HG02798 (cell line): ENCODE data around the gene SLC26A3.
"Not testable (repeated sequence)": the region's sequence is repeated elsewhere in the genome, so short reads cannot be mapped to it uniquely, and the experiment has no call there.

Experiments used
- ATAC-seq: cut with Tn5 transposase; IDR thresholded peaks from one replicate; pipeline ENCODE4 v1.9.1; 2021; ENCODE audit warnings: mild to moderate bottlenecking; ENCODE audit not compliant: unreplicated experiment, poor library complexity

SLC26A3 gene

DNA sequence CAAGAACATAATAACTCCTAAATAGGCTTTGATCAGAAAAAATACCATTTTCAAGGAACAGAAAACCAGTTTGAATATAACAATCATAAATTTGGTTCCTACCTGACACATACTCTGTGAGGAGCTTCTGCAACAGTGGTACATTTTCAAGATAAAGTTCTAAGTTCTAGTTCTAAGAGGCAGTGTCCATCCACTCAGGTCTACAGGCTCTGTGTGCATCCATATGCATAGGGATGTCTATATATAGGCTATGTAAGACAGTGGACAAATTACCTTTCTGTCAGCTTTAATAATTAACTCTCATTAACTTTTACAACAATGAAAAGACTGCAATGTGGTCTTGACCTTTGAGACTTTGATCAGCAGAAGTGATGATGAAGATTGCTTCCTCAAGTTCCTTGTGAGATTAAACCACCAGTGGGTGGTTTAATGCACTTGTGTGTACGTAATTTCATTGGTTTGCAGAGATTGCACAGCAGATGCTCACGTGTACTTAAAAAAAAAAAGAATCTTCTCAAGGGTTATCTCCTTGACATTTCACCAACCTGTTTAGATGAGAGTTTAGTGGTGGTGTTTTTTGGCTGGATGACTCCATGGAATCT lies at the start of gene SLC26A3:
TSS of gene SLC26A3 (minus strand) at position 215 of the 602 bp plus-strand sequence. CDS start 8,714 bp downstream, outside the sequence.
- ATAC-seq: no peak

- no peak for ATAC-seq
Measured at GRCh38 chr7:107850643-107851042, 47.6 kb upstream of the SLC26A3 start.

GRCh38 chr7:107850216-107850615 lies 47.2 kb upstream of the SLC26A3 start:
- no peak for ATAC-seq

GRCh38 chr7:107848211-107848610 lies 45.2 kb upstream of the SLC26A3 start:
- ATAC-seq: not testable (repeated sequence)

DNA sequence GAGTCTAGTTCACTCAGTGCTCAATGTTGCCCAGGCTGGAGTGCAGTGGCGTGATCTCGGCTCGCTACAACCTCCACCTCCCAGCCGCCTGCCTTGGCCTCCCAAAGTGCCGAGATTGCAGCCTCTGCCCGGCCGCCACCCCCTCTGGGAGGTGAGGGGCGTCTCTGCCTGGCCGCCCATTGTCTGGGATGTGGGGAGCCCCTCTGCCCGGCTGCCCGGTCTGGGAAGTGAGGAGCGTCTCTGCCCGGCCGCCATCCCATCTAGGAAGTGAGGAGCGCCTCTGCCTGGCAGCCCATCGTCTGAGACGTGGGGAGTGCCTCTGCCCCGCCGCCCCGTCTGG lies 44.8 kb upstream of the SLC26A3 start:
- not testable (repeated sequence) for ATAC-seq

DNA sequence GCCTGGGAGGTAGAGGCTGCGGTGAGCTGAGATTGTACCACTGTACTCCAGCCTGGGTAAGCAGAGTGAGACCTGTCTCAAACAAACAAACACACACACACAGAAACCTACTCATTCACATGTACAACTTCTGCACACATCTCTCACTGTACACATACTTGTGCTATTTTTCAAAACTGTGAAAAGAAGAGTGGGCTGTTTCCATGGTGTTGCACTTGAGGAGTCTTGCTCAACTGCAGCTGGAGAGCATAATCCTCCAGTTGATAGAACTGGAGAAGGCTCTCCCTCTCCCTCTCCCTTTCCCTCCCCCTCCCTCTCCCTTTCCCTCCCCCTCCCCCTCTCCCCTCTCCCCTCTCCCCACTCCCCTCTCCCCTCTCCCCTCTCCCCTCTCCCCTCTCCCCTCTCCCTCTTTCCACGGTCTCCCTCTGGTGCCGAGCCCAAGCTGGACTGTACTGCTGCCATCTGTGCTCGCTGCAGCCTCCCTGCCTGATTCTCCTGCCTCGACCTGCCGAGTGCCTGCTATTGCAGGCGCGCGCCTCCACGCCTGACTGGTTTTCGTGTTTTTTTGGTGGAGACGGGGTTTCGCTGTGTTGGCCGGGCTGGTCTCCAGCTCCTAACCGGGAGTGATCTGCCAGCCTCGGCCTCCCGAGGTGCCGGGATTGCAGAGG lies 44.3 kb upstream of the SLC26A3 start:
- ATAC-seq: no peak

GRCh38 chr7:107846324-107846723 lies 43.3 kb upstream of the SLC26A3 start:
- ATAC-seq: no peak

DNA sequence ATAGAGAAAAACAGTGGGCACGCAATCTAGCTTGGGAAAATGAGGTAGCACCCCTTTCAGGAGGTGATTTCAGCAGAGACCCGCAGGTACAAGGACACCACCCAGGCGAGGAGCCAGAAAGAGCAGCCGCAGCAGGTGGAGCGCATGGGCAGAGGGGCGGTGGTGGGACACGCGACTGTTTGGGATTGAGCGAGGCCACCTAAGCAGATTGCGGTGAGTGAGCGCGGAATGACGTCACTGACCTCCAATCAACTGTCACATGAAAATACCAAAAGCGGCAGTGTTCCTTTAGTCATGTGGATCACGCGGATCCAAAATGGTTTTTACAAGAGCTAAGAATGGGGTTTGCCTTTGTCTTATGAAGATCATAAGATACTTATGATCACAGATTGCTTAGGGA lies 40.2 kb upstream of the SLC26A3 start:
- ATAC-seq: no peak

DNA sequence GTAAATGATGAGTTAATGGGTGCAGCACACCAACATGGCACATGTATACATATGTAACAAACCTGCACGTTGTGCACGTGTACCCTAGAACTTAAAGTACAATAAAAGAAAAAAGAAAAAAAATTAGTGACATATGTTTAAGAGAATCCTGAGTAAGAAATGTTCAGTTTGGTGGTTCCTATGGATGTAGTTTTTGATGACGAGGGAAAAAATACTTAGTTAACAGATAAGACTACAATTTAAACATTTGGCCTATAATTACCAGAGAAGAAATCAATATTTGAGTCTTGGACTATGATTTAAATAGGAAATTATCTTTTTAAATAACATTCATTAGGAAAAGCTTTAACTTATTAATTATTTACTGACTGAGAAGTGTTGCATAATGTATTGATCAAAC lies 39.2 kb upstream of the SLC26A3 start:
- no peak for ATAC-seq

GRCh38 chr7:107838816-107839565 lies 36.0 kb upstream of the SLC26A3 start:
- no peak for ATAC-seq

DNA sequence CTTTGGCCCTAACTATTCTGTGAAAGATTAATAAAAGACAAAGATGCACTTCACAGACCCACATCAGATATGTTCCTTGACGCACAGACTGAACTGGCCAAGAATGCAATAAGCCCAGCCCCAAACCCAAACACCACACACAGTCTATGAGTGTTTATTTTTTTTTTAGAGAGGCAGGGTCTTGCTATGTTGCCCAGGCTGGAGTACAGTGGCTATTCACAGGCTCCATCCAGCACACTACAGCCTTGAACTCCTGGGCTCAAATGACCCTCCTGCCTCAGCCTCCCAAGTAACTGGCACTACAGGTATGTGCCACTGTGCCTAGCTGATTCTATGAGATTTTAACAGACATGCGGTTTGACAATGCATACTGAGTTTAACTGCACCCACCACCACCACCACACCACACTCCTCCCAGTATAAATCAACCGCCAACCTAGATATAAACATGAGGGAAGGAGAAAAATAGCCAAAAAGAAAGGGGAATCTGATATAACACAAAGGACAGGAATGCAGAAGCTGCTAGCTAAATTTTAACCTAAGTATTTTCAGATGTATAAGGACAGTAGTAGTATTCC lies 35.1 kb upstream of the SLC26A3 start:
- ATAC-seq: no peak

DNA sequence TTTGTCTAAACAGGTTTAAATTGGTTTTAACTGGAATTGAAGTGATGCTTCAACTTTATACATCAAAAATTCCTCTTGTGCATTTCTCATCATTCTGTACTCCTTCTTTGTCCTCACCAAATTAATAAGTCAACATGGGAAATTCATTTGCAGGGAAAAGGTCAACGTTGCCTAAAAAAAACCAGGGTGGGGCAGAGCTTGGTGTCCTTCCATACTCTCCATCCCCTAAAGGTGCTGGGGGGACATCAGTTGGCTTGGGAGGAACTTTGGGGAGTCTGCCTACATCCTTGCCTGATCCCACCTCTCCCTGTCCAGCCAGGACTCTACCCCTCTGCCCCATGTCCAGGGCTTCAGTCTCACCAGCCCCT lies 34.1 kb upstream of the SLC26A3 start:
- ATAC-seq: no peak

DNA sequence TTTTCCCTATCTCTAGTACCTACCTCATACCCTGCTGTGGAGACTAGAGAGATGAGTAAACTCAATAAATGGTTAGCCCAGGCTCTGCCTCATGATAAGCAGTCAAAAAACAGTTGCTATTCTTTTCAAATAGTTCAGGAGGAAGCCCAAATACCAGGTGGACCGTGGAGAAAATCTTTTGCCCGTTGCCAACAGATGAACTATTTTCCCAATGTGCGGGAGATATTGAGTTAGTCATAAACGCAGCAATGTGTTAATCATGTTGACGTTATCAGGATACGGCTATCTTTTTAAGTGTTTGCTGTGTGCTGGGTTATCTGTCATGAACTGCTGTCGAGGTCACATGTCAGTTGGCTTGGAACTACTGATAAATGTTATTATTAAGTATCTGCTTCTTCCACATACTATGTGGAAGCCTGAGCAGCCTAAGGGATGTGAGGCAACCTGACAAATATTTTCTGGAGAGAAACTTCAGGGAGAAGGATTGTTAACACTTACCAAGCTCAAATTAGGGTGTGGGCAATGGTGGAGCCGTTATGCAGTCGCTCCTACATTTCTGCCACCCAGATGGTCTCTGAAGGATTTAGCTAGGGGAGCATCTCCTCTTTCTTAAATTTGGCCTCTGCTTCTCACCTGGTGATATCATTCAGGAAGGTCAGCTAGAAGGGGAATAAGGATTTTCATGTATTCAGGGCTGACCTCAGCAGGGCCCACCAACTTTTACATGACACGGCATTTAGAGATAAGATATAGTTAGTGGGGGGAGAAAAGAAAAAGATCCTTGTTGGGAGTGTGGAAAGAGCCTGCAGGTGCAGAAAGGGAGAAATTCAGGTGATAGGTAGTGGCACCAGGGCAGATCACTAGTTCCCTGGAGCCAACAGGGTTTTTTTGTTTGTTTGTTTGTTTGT lies 33.5 kb upstream of the SLC26A3 start:
- ATAC-seq: no peak

DNA sequence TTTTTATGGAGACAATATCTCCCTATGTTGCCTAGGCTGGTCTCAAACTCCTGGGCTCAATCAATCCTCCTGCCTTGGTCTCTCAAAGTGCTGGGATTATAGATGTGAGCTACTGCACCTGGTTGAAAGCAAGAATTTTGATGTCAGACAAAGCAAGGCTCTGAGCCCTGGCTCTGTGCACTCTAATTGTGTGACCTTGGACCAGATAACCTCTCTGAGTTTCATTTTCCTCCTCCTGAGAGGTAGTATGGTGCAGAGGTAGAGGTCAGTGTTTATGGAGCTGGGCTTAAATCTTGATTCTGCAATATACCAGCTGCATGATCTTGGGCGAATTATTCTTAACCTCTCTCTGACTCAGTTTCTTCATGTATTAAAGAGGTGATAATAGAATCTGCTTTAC lies 31.4 kb upstream of the SLC26A3 start:
- no peak for ATAC-seq

DNA sequence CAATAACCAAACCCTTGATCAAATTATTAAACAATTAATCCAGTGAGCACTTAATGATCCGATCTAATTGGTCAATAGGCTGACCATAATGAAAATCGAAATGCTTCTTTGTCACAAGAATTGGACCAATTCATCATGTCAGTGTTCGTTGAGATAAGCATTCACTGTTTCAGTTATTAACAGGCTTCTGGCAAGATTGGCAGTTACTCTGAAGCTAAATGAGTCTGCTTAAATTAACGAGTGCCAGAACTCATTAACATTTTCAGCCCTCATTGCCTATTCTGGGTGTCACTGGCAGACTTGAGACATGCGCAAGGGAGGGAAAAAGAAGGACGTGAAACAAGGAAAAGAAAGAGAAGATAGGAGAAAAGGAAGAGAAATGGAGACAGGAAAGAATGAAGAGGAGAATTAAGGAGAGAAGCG lies 30.7 kb upstream of the SLC26A3 start:
- ATAC-seq: no peak

GRCh38 chr7:107830420-107830819 lies 27.4 kb upstream of the SLC26A3 start:
- no peak for ATAC-seq

GRCh38 chr7:107828540-107828939 lies 25.5 kb upstream of the SLC26A3 start:
- ATAC-seq: no peak

DNA sequence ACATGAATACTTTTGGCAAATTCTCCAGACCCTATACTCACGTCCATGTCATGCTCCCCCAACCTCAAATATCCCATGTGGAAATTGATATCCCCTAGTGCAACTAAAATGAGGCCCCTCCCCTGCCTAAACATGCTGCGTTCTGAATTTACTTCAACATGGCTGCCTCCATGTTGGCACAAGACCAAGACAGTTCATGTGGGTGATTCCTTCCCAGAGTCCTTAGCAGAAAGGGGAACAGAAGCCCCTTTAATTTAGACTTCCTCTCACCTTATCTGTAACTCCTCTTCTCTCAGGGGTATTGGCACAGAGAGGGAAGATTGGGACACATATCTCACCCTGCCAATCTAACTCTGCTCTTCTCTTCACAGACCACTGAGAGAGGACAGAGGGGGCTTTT lies 24.5 kb upstream of the SLC26A3 start:
- no peak for ATAC-seq

GRCh38 chr7:107826451-107826850 lies 23.4 kb upstream of the SLC26A3 start:
- ATAC-seq: no peak

DNA sequence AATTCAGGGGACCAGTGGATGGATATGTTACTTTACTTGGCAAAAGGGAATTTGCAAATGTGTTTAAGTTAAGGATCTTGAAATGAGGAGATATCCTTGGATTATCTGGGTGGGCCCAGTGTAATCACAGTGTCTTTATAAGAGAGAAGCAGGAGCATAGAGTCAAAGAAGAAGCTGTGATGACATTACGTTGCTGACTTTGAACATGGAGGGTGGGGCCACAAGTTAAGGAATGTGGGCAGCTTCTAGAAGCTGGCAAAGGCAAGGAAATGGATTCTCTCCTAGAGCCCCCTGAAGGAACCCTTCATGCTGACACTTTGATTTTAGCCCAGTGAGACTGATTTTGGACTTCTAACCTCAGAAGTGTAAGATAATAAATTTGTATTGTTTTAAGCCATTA lies 21.8 kb upstream of the SLC26A3 start:
- ATAC-seq: no peak
